Testis (tissue), 3 donors: ENCODE results near the gene U2SURP. TPM values are rescaled to one million over a fixed set of nuclear protein-coding genes. Genes with fewer than 3 reads are reported as not detected.

Source experiments
- DNase-seq: peaks from one replicate; pipeline ENCODE4 v3.0.0-alpha.2; 2019
- H3K27ac ChIP-seq, 2 donors: fragments of 200-600 bp; sonication (generic); one replicate each; pipeline ENCODE4 v1.5.1; 2019
- H3K27me3 ChIP-seq: fragments of 200-600 bp; sonication (generic); one replicate; pipeline ENCODE4 v1.5.1; 2019
- H3K36me3 ChIP-seq: fragments of 200-600 bp; sonication (generic); one replicate; pipeline ENCODE4 v1.5.1; 2017; ENCODE audit warnings: low read depth; ENCODE audit errors: missing control alignments
- H3K4me1 ChIP-seq: fragments of 200-600 bp; sonication (generic); one replicate; pipeline ENCODE4 v1.5.1; 2019
- H3K4me3 ChIP-seq, 2 donors: fragments of 200-600 bp; sonication (generic); one replicate each; pipeline ENCODE4 v1.5.1; 2017 to 2019
- H3K9me3 ChIP-seq: fragments of 200-600 bp; sonication (generic); one replicate; pipeline ENCODE4 v1.5.1; 2017
- CTCF ChIP-seq, 3 experiments: fragments of 450-650 bp in 2 of 3; fragments of 200-600 bp in 1 of 3; sonication (generic) in 1 of 3; IDR thresholded peaks; one replicate each; pipeline ENCODE4 v1.5.1; 2016 to 2019; ENCODE audit warnings: antibody characterized with exemption in 3 of 3, mild to moderate bottlenecking in 2 of 3, moderate library complexity in 1 of 3
- POLR2A ChIP-seq: fragments of 450-650 bp; IDR thresholded peaks from one replicate; pipeline ENCODE4 v1.6.1; 2017; ENCODE audit warnings: antibody characterized with exemption, mild to moderate bottlenecking, moderate library complexity
- WGBS, 2 donors: methylation state at CpG; one replicate each; pipeline ENCODE4 v1.1.5; 2018; 5-methylcytosine and 5-hydroxymethylcytosine counted together
- intact Hi-C: fragments of 100-400 bp; cut with DNase I; formaldehyde crosslinking; loops from one replicate; pipeline ENCODE4 v1.15.1; 2023; ENCODE audit warnings: low total_unique reads
- polyA plus RNA-seq: library from polyadenylated mRNA; stranded (reverse); fragments of 350-450 nt; fragmentation: Illumina TruSeq; extraction: RNeasy Lipid Tissue Mini Kit (QIAGEN cat#74804); gene quantifications from one replicate; pipeline ENCODE4 v1.2.3, GENCODE V29; 2014; ENCODE audit warnings: low read depth, low replicate concordance; ENCODE audit not compliant: insufficient read depth
- total RNA-seq, 2 donors: library from RNA; depleted of rRNA; stranded (reverse); fragments of >200 nt; gene quantifications; one replicate each; pipeline ENCODE4 v1.2.3, GENCODE V29; 2016

The U2SURP gene
- total and polyA plus RNA-seq, 3 donors from 2014 or later, result 38.1 to 112 (median 110) TPM

DNA sequence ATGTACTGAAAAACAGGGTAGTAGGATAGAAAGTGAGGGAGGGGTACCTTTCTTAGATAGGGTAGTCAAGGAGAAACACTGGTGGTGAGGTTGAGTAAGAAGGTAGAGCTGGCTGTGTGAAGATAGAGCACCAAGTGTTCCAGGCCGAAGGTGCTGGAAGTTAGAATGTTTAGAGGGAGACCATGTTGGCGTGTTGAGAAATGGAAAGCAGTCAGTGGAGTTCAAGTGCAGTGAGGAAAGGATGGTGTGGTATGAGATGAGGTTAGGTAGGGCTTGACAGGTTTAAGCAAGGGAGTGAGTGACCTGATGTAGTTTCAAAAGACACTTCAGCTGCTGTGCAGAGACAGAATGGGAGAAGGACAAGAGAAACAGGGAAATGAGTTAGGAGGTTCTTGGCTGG lies 64.0 kb downstream of the U2SURP start:
- H3K27me3 ChIP-seq, result no peaks in the 10 kb centered on the region
- no peaks in the 10 kb centered on the region for H3K36me3 ChIP-seq
- H3K4me1 ChIP-seq, result no peaks in the 10 kb centered on the region
- no peak for TF ChIP-seq POLR2A
- TF ChIP-seq CTCF (IDR thresholded peaks at IDR 0.05), result no peak
- 94 to 96% methylated on average over 2 of the region's 2 CpGs for WGBS, 2 donors
- H3K27ac ChIP-seq, result no peak overlapping the region
- no peak for DNase-seq
- no peak overlapping the region for H3K4me3 ChIP-seq
- no peaks in the 10 kb centered on the region for H3K9me3 ChIP-seq
- intact Hi-C loops, result no loop called here

DNA sequence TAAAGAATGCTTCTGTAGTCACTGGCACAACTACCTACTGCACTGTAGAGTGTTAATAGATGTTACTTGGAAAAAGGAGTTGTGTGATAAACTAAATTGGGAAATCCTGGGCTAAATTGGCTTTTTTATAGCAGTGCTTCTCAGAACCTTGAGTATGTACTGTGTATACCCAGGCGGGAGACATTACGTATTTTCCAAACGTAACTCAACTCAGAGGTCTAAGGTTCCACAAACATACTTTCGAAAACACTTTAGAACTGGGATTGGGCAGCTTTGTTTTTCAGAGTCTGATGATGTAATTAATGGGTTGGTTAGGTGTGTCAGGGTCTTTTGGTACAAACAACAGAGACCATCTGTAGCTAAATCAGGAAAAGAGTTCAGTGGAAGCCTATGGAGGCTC lies 64.7 kb downstream of the U2SURP start:
- Histone ChIP-seq H3K27ac (no peak overlapping the region), H3K4me3 (no peak overlapping the region), H3K27me3 (no peaks in the 10 kb centered on the region), H3K36me3 (no peaks in the 10 kb centered on the region), H3K4me1 (no peaks in the 10 kb centered on the region), H3K9me3 (no peaks in the 10 kb centered on the region)
- WGBS, 2 donors, result 83 to 84% methylated on average over 4 of the region's 4 CpGs
- no peak for DNase-seq
- intact Hi-C loops, result no loop called here
- TF ChIP-seq CTCF (IDR thresholded peaks at IDR 0.05) (no peak), POLR2A (no peak)

DNA sequence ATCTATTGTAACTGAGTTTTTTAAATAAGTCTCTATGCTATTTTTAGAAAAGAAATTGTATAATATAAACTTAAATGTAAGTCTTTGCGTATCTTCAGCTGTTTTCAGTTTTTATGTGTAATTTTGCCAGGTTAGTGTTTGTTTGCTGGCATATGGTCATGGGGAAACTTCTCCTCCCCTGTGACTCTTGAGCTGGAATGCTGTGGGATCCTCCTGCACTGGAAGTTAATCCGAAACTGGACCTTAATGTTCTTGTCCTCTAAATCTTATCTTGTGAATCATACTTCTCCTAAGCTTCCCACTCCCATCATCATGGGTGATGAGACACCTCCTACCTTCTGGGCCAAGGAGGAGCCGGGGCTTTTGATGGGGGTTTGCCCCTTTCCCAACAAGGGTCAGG lies 65.8 kb downstream of the U2SURP start:
- H3K36me3 ChIP-seq, result no peaks in the 10 kb centered on the region
- intact Hi-C loops, result no loop called here
- no peaks in the 10 kb centered on the region for H3K4me1 ChIP-seq
- no peaks in the 10 kb centered on the region for H3K9me3 ChIP-seq
- no peak for DNase-seq
- no peak for TF ChIP-seq CTCF (IDR thresholded peaks at IDR 0.05)
- no peak for TF ChIP-seq POLR2A
- WGBS, 2 donors, result 75 to 78% methylated on average over 3 of the region's 3 CpGs
- H3K4me3 ChIP-seq, result no peak overlapping the region
- no peak overlapping the region for H3K27ac ChIP-seq
- H3K27me3 ChIP-seq, result no peaks in the 10 kb centered on the region

- intact Hi-C loops, result no loop called here
- Histone ChIP-seq H3K4me1 (no peaks in the 10 kb centered on the region), H3K4me3 (no peak overlapping the region), H3K9me3 (no peaks in the 10 kb centered on the region), H3K27ac (no peak overlapping the region), H3K36me3 (no peaks in the 10 kb centered on the region), H3K27me3 (no peaks in the 10 kb centered on the region)
- WGBS, 2 donors, result 83 to 86% methylated on average over 5 of the region's 5 CpGs
- TF ChIP-seq POLR2A (no peak), CTCF (IDR thresholded peaks at IDR 0.05) (no peak)
- DNase-seq, result no peak
These were observed 66.7 kb downstream of the U2SURP start for GRCh38 chr3:143068059-143068458.

- Histone ChIP-seq H3K36me3 (no peaks in the 10 kb centered on the region), H3K27ac (no peak overlapping the region), H3K27me3 (no peaks in the 10 kb centered on the region), H3K9me3 (no peaks in the 10 kb centered on the region), H3K4me3 (no peak overlapping the region), H3K4me1 (no peaks in the 10 kb centered on the region)
- intact Hi-C loops, result no loop called here
- no peak for TF ChIP-seq POLR2A
- TF ChIP-seq CTCF (IDR thresholded peaks at IDR 0.05), result no peak
- WGBS, 2 donors, result 87 to 90% methylated on average over 3 of the region's 3 CpGs
- no peak for DNase-seq
These were observed 69.7 kb downstream of the U2SURP start for GRCh38 chr3:143070977-143071551.
